GM18861 (cell line): ENCODE results near the gene ADAMTSL2.

ENCODE experiments used
- ATAC-seq: cut with Tn5 transposase; IDR thresholded peaks from one replicate; pipeline ENCODE4 v1.9.1; 2021; ENCODE audit not compliant: unreplicated experiment

ADAMTSL2 gene

GRCh38 chr9:133499132-133499891 lies 35.2 kb upstream of the ADAMTSL2 start:
- no peak for ATAC-seq

DNA sequence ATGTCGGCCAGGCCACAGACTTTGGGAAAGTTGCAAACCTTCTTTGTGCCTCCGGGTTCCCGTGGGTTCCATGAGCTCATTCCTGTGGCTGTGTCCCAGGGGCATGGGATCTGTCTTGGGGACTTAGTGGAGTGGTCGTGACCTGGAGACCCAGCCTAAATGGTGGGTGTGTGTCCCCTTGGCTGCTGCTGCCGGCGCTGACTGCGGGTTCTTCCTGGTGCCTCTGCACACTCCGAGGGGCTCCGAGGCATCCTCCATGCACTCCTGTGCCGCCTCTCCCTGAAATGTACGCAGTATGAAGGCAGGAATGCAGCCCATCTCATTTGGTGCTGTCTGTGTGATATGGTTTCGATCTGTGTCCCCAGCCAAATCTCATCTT lies 34.6 kb upstream of the ADAMTSL2 start:
- ATAC-seq = no peak

- no peak for ATAC-seq
These were observed 32.4 kb upstream of the ADAMTSL2 start for GRCh38 chr9:133502112-133502511.

GRCh38 chr9:133505186-133505830 lies 29.2 kb upstream of the ADAMTSL2 start:
- no peak for ATAC-seq

GRCh38 chr9:133505901-133506652 lies 28.4 kb upstream of the ADAMTSL2 start:
- ATAC-seq = no peak

DNA sequence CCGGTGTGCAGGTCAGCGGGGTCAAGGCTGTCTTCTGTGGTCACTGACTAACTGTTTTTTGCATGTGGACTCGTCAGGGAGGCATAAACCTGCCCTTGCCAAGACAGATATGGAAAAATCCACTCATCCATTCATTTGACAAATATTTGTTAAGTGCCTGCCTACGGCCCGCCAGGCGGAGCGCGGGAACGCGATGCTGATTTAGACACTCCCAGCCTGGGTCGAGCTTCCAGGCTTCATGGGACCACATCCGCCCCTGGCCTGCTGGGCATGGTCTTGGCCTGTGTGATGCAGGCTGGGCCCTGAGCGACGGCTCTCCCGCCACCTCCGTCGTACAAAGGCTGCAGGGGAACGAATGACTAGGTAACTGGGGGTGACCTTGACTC lies 27.9 kb upstream of the ADAMTSL2 start:
- no peak for ATAC-seq

GRCh38 chr9:133507246-133507965 lies 27.1 kb upstream of the ADAMTSL2 start:
- no peak for ATAC-seq

GRCh38 chr9:133508046-133508445 lies 26.5 kb upstream of the ADAMTSL2 start:
- no peak for ATAC-seq

DNA sequence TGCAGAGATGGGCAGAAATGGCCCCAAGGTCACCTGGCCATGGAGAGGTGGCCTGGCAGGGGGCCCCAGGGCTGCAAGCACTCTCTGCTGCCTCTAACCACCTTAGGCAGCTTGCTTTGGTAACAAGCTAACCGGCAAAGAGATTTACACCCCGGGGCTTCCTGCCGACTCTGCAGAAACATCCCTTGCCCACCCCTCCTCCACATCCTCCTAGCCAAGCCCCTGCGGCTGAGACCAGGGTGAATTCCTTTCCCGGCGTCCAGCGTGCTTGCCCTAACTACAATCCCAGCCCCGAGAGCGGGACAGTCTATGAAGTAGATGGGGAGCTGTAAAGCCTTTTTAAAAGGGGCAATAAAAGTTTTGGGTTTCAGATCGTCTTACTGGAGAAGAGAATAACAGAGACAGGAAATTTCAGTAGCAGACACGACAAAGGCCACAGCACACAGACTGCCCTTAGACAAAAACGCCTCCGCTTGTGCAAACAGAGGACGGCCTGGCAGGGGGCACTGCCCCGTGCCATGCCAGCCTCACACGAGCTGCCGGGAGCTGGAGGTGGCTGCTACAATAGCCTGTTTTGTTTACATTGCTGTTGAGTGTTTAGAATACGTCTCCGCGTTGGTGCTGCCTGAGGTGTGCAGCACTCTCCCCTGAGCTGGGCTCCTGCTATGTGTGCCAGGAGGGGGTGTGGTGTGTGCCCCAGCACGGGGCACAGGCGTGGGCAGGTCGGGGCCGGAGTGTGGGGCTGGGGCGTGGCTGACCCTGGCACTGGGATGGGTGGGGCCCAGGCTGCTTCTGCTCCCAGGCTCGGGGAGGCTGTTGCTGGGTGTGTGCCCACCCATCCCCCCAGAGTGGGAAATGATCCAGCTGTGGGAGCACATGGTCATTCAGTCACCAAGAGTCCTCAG lies 25.1 kb upstream of the ADAMTSL2 start:
- no peak for ATAC-seq

DNA sequence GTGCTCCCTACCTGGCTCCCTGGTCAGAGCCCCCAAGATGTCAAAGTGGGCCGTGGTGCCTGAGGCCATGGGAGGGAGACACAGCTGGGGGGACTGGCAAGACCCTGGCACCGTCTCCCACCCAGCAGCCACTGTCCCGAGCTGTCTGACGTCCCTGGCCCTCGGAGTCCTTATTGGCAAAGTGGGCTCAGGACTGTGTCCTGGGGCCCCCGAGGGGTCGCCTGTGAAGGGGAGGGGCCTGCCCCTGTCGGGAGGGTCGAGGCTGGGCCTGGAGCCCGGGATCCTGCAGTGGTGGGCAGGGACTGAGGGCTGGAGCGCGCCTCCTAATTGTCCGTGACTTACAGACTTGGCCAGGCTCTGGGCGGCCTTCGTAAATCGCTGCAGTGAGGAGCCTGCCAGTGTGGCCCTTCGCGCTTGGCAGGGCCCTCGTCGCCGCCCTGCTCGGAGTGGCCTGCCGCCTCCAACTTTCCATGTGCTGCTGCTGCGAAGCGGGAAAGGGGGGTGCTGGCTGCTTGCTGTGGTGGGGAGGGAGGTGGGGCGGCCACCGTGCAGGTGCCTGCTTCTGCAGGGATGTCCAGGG lies 23.5 kb upstream of the ADAMTSL2 start:
- no peak for ATAC-seq

DNA sequence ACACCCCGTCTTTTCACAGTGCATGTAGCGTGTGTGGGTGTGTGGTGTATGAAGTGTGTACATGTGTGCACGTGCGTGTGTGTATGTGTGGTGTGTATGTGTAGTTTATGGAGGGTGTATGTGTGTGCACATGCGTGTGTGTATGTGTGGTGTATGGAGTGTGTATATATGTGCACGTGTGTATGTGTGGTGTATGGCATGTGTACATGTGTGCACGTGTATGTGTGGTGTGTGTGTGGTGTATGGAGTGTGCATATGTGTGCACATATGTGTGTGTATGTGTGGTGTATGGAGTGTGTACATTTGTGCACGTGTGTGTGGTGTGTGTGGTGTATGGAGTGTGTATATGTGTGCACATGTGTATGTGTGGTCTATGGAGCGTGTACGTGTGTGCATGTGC lies 22.9 kb upstream of the ADAMTSL2 start:
- ATAC-seq = no peak

DNA sequence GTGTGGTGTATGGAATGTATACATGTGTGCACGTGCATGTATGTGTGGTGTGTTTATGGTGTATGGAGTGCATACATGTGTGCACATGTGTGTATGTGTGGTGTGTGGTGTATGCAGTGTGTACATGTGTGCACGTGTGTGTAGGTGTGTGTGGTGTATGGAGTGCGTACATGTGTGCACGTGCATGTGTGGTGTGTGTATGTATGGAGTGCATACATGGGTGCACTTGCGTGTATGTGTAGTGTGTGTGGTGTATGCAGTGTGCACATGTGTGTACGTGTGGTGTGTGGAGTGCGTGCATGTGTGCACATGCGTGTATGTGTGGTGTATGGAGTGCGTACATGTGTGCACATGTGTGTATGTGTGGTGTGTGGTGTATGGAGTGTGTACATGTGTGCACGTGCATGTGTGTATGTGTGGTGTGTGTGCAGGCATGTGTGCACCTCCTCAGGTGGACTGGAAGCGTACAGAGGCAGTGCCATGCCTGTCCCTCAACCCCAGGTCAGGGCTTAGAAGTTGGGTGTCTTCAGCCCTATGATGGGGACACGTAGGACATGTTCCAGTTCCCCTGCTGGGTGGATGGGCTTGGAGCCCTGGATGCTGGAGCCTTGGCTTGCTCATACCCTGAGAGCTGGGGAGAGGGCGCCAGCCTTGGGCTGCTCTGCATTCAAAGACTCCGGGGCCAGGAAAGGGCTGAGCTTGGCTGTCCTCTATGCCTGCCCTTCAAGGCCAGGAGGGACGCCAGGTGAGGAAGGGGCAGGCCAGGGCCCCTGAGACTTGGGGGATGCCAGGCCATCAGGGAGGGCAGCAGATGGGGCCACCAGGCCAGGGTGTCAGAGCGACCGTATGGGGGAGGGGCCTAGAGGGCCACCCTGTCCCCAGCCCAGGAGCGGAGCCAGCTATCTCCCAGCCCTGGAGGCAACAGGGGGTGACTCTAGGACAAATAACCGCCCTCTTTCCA lies 22.0 kb upstream of the ADAMTSL2 start:
- ATAC-seq = no peak

GRCh38 chr9:133513214-133514100 lies 21.0 kb upstream of the ADAMTSL2 start:
- no peak for ATAC-seq

- ATAC-seq = no peak
These were observed 19.9 kb upstream of the ADAMTSL2 start for GRCh38 chr9:133514460-133515239.

- ATAC-seq = no peak
These were observed 19.3 kb upstream of the ADAMTSL2 start for GRCh38 chr9:133515240-133515610.

DNA sequence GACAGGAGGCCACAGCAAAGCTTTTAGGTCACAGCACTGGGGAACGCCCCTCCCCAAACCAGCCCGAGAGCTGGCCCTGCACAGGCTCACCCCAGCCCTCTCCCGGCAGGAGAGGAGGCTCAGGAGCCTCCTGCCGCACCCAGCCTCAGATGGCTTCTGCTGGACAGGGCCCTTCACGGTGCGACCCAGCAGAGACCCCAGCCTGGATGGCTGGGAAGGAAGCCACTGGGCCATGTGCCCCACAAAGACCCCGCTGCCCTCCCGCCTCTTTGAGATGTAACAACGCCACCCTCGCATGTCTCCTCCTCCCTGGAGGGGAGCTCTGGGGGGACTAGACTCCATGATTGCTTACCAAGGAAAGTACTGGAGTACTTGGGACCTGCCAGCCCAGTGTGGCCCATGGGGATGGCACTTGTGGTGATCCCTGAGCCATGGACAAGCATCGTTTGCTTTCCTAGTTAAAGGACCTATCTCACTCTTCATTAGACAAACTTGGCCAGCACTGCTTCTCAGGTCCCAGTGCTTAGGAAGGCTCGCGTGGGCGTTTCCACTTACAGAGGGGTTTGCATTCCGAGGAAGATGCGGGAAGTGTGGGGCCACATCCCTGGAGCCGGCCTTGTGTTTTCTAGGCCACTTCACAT lies 18.8 kb upstream of the ADAMTSL2 start:
- no peak for ATAC-seq
